ENCODE measurements around the gene UBE2G2. TPM values are rescaled to one million over a fixed set of nuclear protein-coding genes. Genes with fewer than 3 reads are reported as not detected.

UBE2G2 gene
- total and polyA plus RNA-seq, 4 donors, result 53.0 to 102 (median 73.2) TPM

DNA sequence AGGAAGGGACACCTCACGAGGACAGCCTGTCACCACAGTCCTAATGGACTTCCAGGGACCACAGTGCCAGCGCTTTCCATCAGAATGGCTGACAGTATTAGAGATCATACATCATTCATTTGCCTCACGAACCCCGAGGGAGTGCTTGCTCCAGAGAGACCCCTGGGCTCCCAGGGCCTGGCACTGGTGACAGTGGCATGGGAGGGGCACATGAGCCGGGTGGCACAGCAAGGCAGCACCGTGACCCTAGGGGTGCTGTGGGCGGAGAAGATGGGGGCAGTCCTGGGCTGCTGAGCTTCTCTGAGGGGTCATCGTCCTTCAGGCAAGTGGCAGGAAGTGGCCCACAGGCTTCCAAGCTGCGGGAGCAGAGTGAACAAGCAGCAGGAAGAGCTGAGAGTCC, 73.9 kb downstream of the UBE2G2 start:
- H3K4me3 ChIP-seq (ENCODE audit: low read depth, low read length), result no peak overlapping the region
- H3K36me3 ChIP-seq (ENCODE audit: control insufficient read depth, insufficient read depth, low read length), result no peaks in the 10 kb centered on the region
- 86% methylated on average over 9 of the region's 9 CpGs for WGBS (ENCODE audit: insufficient coverage)
- H3K9me3 ChIP-seq (ENCODE audit: control insufficient read depth, insufficient read depth, low read length), result no peaks in the 10 kb centered on the region
- DNase-seq (ENCODE audit: low read depth in 4 of 6, low spot score in 6 of 6), result no peak
- peaks cover 5% of the 10 kb centered on the region for H3K27me3 ChIP-seq (ENCODE audit: control insufficient read depth, insufficient read depth, low read length)
- no peak overlapping the region for H3K27ac ChIP-seq (ENCODE audit: low read depth, low read length)
- H3K4me1 ChIP-seq (ENCODE audit: control insufficient read depth, insufficient read depth, low read length), result peaks cover 15% of the 10 kb centered on the region

DNA sequence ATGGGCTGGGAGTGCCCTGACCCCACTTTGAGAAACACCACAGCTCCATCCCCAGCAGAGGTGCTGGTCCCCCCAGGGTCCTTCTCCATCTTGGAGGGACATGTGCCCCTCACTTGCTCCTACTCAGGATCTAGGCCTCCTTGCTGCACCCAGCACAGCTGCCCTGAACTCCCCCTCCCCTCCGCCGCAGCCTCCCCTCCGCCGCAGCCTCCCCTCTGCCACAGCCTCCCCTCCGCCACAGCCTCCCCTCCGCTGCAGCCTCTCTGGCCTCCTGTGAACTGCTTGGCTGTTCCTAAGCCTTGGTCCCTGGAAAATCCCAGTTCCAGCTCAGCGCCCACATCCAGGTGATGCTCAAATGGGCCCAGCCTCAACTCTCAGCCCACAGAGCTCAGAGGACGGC, 74.3 kb downstream of the UBE2G2 start:
- no peak for DNase-seq (ENCODE audit: low read depth in 4 of 6, low spot score in 6 of 6)
- no peak overlapping the region for H3K4me3 ChIP-seq (ENCODE audit: low read depth, low read length)
- no peaks in the 10 kb centered on the region for H3K36me3 ChIP-seq (ENCODE audit: control insufficient read depth, insufficient read depth, low read length)
- no peaks in the 10 kb centered on the region for H3K9me3 ChIP-seq (ENCODE audit: control insufficient read depth, insufficient read depth, low read length)
- 90% methylated on average over 8 of the region's 8 CpGs for WGBS (ENCODE audit: insufficient coverage)
- no peak overlapping the region for H3K27ac ChIP-seq (ENCODE audit: low read depth, low read length)
- H3K4me1 ChIP-seq (ENCODE audit: control insufficient read depth, insufficient read depth, low read length), result peaks cover 17% of the 10 kb centered on the region
- peaks cover 5% of the 10 kb centered on the region for H3K27me3 ChIP-seq (ENCODE audit: control insufficient read depth, insufficient read depth, low read length)

DNA sequence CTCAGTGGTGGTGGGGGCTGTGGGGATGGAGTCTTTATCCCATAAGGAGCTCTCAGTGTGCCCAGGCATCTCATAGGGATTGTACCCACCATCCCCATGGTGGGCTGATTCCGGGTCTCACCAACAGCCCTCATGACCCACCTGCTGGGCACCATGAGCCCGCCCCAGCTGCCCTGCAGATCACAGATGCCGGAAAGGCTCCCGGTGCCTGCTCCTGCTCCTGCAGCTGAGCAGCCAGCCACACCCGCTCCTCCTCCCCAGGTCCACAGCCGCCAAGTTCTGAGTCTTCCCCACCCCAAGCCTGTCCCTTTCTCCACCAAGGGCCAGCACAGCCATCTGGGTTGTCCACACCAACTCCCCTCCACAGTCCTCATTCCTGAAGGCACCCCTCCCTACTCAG, 74.8 kb downstream of the UBE2G2 start:
- H3K4me1 ChIP-seq (ENCODE audit: control insufficient read depth, insufficient read depth, low read length), result peaks cover 17% of the 10 kb centered on the region
- no peak for DNase-seq (ENCODE audit: low read depth in 4 of 6, low spot score in 6 of 6)
- no peaks in the 10 kb centered on the region for H3K9me3 ChIP-seq (ENCODE audit: control insufficient read depth, insufficient read depth, low read length)
- H3K27me3 ChIP-seq (ENCODE audit: control insufficient read depth, insufficient read depth, low read length), result peaks cover 5% of the 10 kb centered on the region
- H3K36me3 ChIP-seq (ENCODE audit: control insufficient read depth, insufficient read depth, low read length), result no peaks in the 10 kb centered on the region
- H3K27ac ChIP-seq (ENCODE audit: low read depth, low read length), result no peak overlapping the region
- H3K4me3 ChIP-seq (ENCODE audit: low read depth, low read length), result no peak overlapping the region
- whole genome bisulfite sequencing (ENCODE audit: insufficient coverage), result 73% methylated on average over 6 of the region's 6 CpGs

DNA sequence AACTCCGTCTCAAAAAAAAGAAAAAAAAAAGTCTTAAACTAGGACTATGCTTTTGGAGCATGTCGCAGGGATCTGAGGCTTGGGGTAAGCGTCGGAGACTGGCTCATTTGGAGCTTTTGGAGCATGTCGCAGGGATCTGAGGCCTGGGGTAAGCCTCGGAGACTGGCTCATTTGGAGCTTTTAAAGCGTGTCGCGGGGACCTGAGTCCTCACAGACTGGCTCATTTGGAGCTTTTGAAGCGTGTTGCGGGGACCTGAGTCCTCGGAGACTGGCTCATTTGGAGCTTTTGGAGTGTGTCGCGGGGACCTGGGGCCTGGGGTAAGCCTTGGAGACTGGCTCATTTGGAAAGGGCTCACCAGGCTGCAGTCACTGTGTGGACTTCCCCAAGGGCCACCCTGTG, 76.7 kb downstream of the UBE2G2 start:
- no peak for DNase-seq (ENCODE audit: low read depth in 4 of 6, low spot score in 6 of 6)
- 86% methylated on average over 13 of the region's 14 CpGs for WGBS (ENCODE audit: insufficient coverage)
- Histone ChIP-seq H3K4me3 (ENCODE audit: low read depth, low read length) (no peak overlapping the region), H3K4me1 (ENCODE audit: control insufficient read depth, insufficient read depth, low read length) (peaks cover 17% of the 10 kb centered on the region), H3K36me3 (ENCODE audit: control insufficient read depth, insufficient read depth, low read length) (no peaks in the 10 kb centered on the region), H3K27ac (ENCODE audit: low read depth, low read length) (no peak overlapping the region), H3K27me3 (ENCODE audit: control insufficient read depth, insufficient read depth, low read length) (peaks cover 5% of the 10 kb centered on the region), H3K9me3 (ENCODE audit: control insufficient read depth, insufficient read depth, low read length) (no peaks in the 10 kb centered on the region)

DNA sequence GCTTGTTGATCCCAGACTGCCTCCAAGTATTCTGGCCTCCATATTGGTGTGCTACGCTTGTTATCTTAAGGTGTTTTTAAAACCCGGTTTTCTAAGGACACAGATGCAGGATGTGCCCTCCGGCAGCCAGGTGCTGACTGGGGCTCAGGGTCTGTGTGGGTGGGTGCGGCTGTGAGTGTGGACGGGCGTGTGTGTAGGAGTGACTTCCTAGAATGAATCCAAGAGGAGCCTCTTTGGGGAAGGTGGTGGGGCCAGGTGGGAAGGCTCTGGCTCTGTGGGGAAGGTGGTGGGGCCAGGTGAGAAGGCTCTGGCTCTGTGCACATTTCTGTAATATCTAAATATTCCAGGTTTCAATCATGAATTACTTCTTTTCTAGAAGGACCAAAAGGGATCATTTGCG, 77.4 kb downstream of the UBE2G2 start:
- H3K36me3 ChIP-seq (ENCODE audit: control insufficient read depth, insufficient read depth, low read length), result no peaks in the 10 kb centered on the region
- WGBS (ENCODE audit: insufficient coverage), result 95% methylated on average over 6 of the region's 7 CpGs
- DNase-seq (ENCODE audit: low read depth in 4 of 6, low spot score in 6 of 6), result no peak
- H3K27me3 ChIP-seq (ENCODE audit: control insufficient read depth, insufficient read depth, low read length), result peaks cover 5% of the 10 kb centered on the region
- no peak overlapping the region for H3K27ac ChIP-seq (ENCODE audit: low read depth, low read length)
- H3K9me3 ChIP-seq (ENCODE audit: control insufficient read depth, insufficient read depth, low read length), result no peaks in the 10 kb centered on the region
- no peak overlapping the region for H3K4me3 ChIP-seq (ENCODE audit: low read depth, low read length)
- peaks cover 17% of the 10 kb centered on the region for H3K4me1 ChIP-seq (ENCODE audit: control insufficient read depth, insufficient read depth, low read length)

DNA sequence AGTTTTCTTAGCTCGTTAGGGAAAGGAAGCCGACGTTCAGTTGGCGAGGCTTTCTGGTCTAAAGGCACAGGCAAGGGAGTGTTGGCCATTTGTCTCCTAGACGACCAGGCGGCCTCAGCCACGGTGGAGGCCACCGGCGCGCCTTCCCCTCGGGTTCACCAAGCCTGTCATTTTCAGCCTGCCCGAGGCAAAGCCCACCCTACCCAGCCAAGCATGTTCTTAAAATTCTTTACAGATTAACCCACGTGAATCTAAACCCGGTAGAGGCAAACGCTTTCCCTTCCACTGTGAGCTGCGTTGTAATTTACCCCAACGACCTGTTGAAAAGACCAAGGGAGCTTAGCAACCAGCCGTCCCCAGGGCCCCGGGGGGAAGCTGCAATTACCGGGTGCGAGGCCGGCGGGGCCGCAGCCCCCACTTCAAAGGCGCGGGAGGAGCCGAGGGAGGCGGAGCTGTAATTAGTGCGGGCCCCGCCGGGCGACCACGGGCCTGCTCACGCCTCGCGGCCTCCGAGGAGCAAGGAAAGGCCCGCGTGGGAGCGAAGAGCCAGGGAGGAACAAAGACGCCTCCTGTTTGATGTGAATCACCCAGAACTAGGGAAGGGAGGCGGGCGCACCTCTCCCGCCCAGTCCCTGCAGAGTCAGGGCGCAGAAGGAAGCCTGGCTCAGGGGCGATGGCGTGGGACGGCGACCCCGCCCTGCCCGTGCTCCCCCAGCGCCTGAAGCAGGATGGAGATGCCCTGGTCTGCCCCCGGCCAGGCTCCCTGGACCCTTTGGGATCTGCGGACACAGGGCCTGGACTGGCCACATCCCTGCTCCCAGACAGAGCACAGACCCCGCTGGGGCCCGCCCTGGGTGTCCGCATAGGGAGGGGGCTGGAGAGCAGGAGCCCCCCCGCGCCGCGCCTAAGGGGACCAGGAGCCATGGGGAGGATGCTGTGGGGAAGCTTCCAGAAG, 78.2 kb downstream of the UBE2G2 start:
- Histone ChIP-seq H3K4me1 (ENCODE audit: control insufficient read depth, insufficient read depth, low read length) (peaks cover 17% of the 10 kb centered on the region), H3K27ac (ENCODE audit: low read depth, low read length) (no peak overlapping the region), H3K9me3 (ENCODE audit: control insufficient read depth, insufficient read depth, low read length) (no peaks in the 10 kb centered on the region), H3K4me3 (ENCODE audit: low read depth, low read length) (no peak overlapping the region), H3K27me3 (ENCODE audit: control insufficient read depth, insufficient read depth, low read length) (peaks cover 5% of the 10 kb centered on the region), H3K36me3 (ENCODE audit: control insufficient read depth, insufficient read depth, low read length) (no peaks in the 10 kb centered on the region)
- peak in 4 of 6 donors; percentile 13 to 72 (median 32) for DNase-seq (ENCODE audit: low read depth in 4 of 6, low spot score in 6 of 6)
- WGBS (ENCODE audit: insufficient coverage), result 17% methylated on average over 61 of the region's 61 CpGs

DNA sequence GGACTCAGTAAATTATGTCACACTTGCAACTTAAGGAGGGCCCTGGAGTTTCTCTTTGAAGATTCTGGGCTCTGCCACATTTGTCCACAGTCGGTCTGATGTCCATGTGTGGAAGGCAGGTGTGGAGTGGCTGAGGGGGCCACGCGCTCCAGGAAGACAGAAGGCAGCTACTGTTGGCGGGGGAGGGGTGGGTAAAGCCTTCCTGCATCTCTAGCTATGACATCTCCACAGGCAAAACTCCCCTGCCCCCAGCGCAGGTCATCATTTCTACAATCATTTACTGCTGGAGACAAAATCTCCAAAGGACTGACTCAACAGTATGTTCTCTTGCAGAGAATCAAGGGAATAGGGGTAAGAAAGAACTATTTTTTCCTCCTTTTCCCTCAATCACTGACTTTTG, 78.9 kb downstream of the UBE2G2 start:
- Histone ChIP-seq H3K4me3 (ENCODE audit: low read depth, low read length) (no peak overlapping the region), H3K27ac (ENCODE audit: low read depth, low read length) (no peak overlapping the region), H3K36me3 (ENCODE audit: control insufficient read depth, insufficient read depth, low read length) (no peaks in the 10 kb centered on the region), H3K27me3 (ENCODE audit: control insufficient read depth, insufficient read depth, low read length) (peaks cover 8% of the 10 kb centered on the region), H3K9me3 (ENCODE audit: control insufficient read depth, insufficient read depth, low read length) (no peaks in the 10 kb centered on the region), H3K4me1 (ENCODE audit: control insufficient read depth, insufficient read depth, low read length) (peaks cover 17% of the 10 kb centered on the region)
- no CpG with 5 or more reads among the region's 5 CpGs for WGBS (ENCODE audit: insufficient coverage)
- DNase-seq (ENCODE audit: low read depth in 4 of 6, low spot score in 6 of 6), result no peak

DNA sequence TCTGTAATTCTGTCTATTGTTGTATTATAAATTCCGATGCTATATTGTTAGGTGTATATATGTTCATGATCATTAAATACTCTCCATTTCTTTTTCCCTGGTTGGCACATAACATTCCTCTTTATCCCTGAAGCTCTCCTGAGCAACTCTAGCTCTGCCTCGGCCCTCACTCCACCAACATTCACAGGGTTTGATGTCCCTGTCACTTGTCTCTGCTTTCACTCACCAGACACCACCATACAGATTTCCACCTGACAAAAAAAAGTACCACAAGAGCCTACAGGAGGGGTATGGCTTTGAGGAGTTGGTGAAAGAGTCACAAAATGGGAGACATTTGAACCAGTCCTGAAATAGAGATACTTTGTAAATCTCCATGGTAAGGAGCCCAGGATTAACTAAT, 81.5 kb downstream of the UBE2G2 start:
- H3K36me3 ChIP-seq (ENCODE audit: control insufficient read depth, insufficient read depth, low read length), result no peaks in the 10 kb centered on the region
- peaks cover 17% of the 10 kb centered on the region for H3K4me1 ChIP-seq (ENCODE audit: control insufficient read depth, insufficient read depth, low read length)
- H3K9me3 ChIP-seq (ENCODE audit: control insufficient read depth, insufficient read depth, low read length), result no peaks in the 10 kb centered on the region
- DNase-seq (ENCODE audit: low read depth in 4 of 6, low spot score in 6 of 6), result no peak
- peaks cover 8% of the 10 kb centered on the region for H3K27me3 ChIP-seq (ENCODE audit: control insufficient read depth, insufficient read depth, low read length)
- no peak overlapping the region for H3K4me3 ChIP-seq (ENCODE audit: low read depth, low read length)
- WGBS (ENCODE audit: insufficient coverage), result 100% methylated on average over 1 of the region's 2 CpGs
- no peak overlapping the region for H3K27ac ChIP-seq (ENCODE audit: low read depth, low read length)

All from spinal cord (tissue), 10 donors.